ENCODE data around the gene TAF4.
"Not testable (repeated sequence)": the region's sequence is repeated elsewhere in the genome, so short reads cannot be mapped to it uniquely, and the experiment has no call there.

The TAF4 gene

DNA sequence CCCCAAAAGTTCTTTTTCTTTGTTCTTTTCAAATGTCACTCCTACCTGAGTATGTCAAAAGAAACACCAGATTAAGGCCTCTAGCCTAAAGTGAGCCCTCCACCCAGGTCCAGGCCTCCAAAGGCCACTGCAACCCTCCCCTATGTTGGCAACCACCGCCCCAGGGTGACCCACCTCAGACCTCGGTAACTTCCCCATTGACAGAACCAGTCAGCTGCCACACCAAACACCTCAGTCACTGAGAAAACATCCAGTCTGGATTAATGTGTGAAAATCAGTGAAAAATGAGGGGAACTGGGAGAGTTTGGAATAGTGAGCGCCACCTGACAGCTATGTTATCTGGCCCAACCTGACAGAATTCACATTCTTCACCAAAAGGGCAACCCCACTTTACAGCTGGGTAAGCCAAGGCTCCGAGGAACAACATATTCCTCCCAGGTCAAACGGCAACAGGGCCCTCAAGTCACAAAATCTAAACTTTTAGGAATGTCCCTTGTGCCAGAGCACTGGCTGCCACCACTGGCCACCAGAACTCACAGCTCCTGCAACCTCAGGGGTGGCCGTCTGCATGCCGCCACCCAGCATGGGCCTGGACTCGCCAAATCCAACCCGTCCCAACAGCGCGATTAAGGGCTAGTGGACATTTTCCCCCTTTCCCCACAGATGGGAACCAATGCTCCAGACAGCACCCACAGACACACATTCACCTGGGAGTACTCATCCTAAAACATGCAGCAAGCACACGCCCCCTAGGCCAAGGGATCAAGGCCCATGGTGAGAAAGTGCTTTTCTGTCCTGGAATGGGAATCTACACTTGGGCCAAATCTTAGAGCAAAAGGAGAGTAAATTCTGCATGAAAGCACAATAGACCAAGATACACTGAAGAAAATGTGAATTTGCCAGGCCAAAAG lies 4.8 kb downstream of the TAF4 start:
- H3K27ac ChIP-seq = no peak overlapping the region
- no peak overlapping the region for H3K4me3 ChIP-seq

DNA sequence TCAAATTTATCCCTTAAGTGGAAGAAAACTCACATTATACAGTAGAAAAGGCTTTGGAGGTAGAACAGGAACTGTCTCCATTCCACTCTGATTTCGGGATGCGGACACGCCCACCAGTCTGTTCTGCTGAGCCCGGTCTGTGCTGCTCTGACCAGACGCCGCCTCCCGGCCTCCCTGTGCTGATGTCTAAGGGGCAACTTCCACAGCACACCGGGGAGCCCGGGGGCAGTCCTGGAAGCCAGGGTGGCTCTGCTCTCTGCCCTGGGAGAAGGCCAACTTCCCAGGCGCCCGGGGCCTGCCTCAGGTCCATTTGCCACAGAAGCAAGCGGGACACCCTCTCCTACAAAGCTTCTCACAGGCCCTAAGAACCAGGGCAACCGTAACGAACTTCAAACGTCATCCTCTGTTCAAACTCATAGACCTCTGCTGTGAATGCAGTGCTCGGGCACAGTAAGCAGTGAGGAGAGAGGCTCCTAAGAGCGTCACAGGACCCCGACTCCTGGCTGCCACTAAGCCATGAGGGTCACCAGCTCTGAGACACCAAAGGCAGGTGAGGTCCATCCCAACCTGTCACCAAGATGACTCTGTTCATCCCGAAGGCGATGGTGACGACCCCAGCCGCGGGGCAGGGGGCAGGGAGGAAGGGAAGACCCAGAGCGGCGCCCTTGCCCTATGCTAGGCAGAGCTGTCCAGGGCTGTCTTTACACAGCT lies 5.6 kb downstream of the TAF4 start:
- H3K27ac ChIP-seq = no peak overlapping the region
- no peak overlapping the region for H3K4me3 ChIP-seq

DNA sequence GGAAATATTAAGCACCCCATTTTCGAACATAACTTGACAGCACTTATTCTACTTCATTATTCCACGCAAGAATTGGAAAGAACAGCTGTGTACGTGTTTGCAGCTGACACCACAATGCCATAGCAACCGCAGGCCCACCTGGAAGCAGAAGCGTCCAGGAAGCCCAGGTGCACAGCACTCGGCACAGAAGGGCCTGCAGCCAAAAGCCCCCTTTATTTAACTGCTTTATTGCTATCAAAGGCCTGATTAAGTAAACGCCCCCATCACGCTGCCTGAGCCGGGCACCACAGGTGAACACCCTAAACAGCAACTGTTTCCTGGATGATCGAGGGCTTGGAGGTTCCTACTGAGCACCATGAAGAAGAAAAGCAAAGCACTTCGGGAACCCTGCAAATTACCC lies 6.3 kb downstream of the TAF4 start:
- H3K27ac ChIP-seq = no peak overlapping the region
- H3K4me3 ChIP-seq = no peak overlapping the region

DNA sequence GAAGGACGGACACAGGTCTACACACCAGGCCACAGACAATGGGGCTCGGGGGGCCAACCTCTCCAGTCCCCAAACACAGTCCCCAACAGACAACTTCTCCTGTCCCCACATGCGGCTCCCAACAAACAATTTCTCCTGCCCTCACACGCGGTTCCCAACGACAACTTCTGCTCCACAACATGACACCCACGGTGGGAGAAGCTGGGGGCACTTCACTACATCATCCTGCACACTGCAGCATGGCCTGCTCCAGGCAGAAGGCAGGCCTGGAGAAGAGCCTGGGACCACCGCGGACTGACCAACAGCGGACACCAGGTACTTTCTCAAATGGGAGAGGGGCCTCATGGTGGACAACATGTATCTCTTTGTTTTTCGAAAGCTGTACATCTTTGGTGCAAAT lies 6.7 kb downstream of the TAF4 start:
- Histone ChIP-seq H3K27ac (no peak overlapping the region), H3K4me3 (no peak overlapping the region)

DNA sequence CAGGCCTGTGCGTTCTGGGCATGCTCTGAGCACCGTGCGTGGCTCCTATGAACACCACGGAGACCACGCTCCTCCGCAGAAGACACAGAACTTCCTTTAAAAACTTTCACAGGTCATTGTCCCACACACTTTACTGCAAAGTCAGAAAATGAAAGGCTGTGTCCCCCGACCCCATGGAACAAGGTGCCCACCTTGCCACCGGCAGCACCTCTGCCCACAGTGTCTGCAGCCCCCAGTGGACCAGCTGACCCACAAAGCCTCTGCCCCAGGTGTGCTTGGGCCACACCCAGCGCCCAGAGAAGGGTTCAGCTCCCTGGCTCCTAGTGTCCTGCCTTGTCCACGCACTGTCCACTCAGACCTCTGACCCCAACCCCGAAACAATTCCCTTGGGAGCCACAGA lies 8.7 kb downstream of the TAF4 start:
- H3K27ac ChIP-seq = no peak overlapping the region
- no peak overlapping the region for H3K4me3 ChIP-seq

DNA sequence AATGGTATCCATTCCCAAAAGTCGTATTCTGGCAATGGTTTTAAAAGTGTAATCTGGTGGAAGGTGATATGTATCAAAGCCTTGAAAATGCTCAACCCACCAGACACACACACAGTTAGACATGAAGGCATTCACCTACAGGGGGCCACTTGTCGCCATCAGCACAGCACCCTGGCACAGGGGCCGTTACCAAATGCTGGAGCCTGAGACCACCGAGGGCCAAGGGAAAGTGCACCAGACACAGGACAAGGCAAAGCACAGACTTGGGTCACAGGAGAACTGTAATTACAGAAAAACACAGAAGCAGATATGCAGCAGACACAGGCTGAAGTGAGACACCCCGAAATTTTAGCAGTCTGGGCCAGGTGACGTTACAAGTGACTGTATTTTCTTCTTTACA lies 9.3 kb downstream of the TAF4 start:
- H3K4me3 ChIP-seq = no peak overlapping the region
- no peak overlapping the region for H3K27ac ChIP-seq

DNA sequence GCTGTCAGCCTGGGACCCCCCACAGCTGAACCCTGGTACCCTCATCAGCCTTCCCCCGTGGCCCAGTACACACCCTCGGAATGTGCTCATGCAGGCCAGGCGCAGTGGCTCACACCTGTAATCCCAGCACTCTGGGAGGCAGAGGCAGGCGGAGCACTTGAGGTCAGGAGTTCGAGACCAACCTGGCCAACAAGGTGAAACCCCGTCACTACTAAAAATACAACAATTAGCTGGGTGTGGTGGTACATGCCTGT lies 9.9 kb downstream of the TAF4 start:
- not testable (repeated sequence) for H3K4me3 ChIP-seq, H3K27ac ChIP-seq

DNA sequence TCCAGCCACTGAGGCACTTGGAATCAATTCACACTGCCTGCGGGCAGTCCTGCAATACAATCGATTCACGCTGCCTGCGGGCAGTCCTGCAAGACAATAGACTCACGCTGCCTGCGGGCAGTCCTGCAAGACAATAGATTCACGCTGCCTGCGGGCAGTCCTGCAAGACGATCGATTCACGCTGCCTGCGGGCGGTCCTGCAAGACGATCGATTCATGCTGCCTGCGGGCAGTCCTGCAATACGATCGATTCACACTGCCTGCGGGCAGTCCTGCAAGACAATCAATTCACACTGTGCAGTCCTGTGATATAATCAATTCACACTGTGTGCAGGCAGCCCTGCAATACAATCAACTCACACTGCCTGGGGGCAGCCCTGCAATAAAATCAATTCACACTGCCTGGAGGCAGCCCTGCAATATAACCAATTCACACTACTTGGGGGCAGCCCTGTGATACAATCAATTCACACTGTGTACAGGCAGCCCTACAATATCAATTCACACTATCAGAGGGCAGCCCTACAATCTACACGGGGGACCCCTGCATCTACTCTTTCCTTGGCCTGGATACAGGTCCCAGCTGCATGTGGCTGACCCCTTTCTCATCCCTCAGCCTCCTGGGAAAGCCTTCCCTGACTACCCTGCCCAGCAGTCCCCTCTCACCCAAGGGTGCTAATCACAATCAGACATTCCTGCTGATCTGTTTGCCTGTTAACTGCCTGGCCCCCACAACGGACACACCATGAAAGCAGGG lies 10.4 kb downstream of the TAF4 start:
- Histone ChIP-seq H3K27ac (no peak overlapping the region), H3K4me3 (no peak overlapping the region)

DNA sequence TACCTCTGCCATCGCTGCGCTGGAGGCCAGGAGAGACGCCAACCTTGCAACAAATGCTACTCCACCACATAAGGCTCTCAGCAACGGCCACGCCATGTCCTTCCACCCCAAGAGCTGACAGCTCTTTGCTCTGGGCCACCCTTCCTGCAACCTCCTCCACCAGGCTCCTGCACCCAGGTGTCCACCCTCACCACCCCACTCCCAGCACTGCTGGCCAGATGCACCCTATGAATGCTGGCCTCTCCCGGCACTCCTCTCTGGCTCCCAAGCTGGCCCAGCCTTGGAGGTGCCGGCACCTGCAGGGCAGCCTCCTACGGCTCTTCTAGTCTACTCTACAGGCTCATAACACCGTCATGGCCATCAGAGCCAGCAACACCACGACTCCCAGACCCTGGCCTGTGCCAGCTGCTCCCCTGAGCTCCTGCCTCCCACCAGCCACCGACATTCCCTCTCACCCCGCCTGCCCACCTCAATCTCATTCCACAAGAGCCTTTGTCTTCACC lies 11.2 kb downstream of the TAF4 start:
- no peak overlapping the region for H3K27ac ChIP-seq

DNA sequence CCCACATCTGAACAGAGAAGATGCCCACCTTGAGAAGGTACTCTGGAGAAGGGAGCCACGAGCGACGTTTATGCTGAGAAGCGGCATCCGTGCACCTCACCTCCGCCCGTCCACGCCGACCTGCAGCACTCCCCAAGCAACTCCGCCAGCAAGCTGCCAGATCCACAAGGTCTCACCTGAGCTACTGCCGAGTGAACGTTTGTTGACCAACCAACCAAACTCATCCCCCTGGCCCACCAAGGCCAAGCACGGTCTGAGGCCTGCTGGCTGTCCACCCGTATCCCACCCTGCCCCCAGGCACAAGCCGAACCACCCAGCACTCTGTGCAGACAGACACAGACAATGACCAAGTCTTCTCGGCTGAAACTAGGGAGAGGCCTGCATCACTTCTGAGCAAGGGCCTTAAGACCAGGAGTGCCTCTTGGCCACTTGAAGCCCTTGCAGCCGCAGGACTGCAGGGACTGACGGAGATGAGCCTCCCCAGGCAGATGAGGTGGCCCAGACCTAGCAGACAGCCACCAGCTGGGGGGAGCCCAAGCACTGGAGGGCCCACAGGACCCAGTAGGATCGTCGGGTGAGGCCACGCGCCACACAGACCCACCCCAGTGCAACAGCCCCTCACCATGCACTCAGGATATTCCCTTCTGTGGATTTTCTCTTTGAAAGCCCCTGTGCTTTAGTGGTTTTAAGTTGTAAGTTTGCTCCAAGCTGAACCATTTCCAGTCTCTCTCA lies 12.1 kb downstream of the TAF4 start:
- no peak overlapping the region for H3K27ac ChIP-seq

More for the DNA sequence above, 11.2 kb downstream of the TAF4 start:
- H3K4me3 ChIP-seq = no peak overlapping the region

DNA sequence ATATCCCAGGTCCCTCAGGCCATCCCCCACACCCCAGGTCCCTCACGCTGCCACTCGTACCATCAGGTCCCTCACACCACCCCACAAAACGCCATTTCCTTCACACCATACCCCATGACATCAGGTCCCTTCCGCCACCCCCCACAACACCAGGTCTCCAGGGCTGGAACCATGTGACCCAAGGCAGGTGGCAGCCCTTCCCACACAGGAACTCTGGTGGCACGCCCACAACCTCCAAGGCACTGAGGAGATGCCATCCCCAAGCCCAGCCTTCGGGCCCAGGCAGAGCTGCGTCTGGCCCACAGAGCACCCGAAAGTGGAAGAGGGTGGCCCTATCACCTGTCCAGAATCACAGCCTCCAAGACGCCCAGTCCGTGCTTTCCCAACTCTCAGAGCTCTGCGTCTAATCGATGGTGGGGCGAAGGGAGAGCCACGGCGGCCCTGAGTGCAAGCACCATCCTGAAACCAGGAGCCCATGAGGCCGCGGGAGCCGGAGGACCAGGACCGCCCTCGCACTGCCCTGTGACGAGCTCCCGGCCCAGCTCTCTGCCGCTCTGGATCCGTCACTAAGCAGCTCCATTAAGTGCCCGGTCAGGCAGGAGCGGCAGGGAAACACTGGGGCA lies 12.7 kb downstream of the TAF4 start:
- no peak overlapping the region for H3K4me3 ChIP-seq
- H3K27ac ChIP-seq = no peak overlapping the region

More for the DNA sequence above, 12.1 kb downstream of the TAF4 start:
- no peak overlapping the region for H3K4me3 ChIP-seq

DNA sequence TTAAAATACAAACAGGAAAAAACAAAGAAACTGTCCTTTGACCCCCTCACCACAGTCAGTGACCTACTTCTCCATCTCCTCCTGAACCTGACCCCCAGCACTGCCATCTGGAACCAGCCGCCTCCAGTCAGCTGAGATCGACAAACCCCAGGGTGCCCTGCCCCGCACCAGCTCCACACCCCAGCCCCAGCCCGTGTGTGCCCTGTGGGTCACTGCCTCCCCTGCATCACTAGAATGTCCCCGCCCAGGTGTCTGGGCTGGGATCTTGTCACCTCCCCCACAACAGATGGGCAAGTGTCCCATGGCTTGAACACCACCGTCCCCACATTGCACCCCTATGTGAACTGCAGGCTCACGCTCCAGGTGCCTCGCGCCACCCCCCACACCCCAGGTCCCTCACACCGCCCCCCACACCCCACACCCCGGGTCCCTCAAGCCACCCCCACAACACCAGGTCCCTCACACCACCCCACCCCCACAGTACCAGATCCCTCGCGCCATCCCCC lies 13.3 kb downstream of the TAF4 start:
- Histone ChIP-seq H3K27ac (no peak overlapping the region), H3K4me3 (no peak overlapping the region)

DNA sequence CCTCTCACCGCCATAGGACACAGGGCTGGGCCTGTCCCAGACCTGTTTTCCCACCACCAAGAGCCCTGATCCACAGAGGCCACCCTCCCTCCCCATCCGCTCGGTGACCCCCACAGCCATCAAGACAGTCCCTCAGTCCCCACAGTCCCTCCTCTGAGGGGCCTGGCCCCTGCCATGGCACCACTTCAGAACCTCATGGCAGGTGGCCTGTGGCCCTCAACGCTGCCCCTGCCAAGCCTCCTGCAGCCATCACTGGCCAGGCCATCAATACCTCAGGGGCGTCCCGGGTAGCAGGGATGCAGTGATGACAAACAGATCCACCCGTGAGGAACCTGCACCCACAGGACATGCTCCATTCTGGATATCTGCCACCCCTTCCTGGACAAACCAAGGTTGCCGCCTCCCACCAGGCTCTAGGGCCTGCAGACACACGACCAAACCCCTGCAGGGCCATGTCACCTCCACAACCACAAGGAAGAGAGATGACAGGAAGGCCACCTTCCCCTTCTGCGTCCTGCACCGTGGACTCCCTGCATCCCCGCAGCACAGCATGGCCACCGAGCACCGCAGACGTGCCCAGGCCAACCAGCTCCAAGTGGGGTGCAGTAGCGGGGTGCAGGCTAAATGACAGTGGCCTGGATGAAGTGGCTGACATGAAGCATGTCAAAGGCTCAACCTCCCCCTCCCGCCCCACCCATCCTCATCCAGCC lies 14.0 kb downstream of the TAF4 start:
- Histone ChIP-seq H3K4me3 (no peak overlapping the region), H3K27ac (no peak overlapping the region)

DNA sequence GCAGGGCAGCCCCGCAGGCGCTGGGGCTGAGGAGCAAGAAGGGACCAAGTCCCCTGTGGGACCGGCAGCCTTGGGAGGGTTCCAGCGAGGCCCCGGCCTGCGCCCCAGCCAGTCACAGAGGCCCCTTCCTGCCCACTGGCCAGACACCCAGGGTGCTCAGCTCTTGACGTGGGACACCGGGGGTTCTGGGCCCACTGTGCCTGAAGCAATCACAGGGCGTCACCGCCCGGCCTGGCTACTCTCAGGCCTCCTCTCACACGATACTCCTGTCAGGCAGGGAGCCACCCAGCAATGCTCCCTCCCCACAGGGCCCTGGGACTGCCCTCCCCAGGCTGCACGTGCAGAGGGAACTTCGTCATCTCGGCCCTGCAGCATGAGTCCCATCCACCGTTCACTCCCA lies 14.5 kb downstream of the TAF4 start:
- Histone ChIP-seq H3K27ac (no peak overlapping the region), H3K4me3 (no peak overlapping the region)

DNA sequence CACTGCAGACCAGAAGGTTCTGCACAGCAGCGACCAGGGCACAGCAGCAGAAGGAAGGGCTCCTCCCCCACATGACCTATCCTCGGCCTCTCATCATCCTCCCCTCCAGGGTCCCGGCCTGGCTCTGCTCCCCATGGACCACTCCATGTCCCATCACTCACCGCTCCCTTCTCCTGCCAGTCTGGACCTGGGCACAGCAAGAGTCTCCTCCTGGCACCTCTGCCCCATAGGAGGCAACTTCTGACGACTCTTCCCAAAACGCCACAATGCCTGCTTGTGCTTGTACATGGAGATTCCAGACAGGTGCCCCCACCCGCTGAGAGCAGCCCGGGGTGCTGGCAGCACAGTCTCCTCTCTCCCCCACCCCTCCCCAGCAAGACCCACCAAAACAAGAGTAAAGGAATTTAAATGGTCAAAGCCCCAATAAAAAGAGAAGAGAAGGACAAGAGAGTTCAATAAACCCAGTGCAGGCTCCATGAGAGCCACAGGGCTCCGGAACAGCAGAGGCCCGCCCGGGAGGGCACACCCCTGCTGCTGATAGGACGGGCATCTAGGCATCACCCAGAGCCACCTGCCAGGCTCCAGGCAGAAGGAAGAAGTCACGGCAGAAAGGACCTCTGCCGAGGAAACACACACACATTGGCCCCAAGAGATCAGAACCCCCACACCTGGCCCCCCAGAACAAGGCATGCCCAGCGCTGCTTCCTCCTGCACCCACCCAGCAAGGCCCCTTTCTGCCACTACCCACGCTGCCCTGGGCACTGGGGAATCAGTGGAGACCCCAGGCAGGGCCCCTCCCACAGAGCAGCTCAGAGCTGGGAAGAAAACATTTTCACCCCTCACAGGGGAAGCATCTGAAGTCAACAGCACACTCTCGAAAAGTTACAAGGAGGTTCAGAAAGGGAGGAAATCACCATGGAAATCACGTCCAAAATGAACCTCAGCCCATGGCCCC lies 15.2 kb downstream of the TAF4 start:
- Histone ChIP-seq H3K27ac (no peak overlapping the region), H3K4me3 (no peak overlapping the region)

DNA sequence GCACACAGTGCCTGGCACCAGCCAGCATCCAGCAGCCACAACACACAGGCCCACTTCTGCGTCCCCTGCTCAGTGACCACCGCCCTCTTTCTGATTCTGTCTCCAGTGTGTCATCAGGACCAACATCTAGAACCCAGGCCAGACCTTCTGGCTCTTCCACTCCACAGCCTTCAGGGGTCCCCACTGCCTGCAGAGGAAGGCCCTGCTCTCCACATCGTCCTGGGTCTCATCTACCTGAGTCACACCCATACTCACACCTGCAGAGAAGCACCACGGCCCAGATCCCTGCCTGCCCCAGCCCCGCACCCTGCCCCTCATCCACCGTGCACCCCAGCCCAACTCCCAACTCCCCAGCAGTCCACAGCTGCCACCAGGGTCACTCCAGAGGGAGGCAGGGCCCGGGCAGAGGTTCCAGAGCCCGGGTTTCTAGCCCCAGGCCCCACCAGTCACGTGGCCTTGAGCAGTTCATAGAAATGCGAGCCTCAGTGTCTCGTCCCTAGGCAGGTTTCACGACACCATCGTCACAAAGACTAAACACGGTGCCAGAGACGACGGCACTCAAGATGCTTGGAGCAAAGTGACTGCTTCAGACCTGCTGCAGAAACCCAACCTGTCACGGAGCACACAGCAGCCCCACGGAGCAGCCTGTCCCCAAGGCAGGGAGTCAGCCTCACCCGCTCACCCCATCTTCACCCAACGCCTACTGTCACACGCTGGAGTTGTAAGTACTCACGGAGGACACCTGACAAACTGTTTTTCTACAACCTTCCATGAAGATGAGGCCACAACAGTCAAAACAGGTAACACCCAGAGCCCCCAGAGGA lies 16.1 kb downstream of the TAF4 start:
- Histone ChIP-seq H3K4me3 (no peak overlapping the region), H3K27ac (no peak overlapping the region)

DNA sequence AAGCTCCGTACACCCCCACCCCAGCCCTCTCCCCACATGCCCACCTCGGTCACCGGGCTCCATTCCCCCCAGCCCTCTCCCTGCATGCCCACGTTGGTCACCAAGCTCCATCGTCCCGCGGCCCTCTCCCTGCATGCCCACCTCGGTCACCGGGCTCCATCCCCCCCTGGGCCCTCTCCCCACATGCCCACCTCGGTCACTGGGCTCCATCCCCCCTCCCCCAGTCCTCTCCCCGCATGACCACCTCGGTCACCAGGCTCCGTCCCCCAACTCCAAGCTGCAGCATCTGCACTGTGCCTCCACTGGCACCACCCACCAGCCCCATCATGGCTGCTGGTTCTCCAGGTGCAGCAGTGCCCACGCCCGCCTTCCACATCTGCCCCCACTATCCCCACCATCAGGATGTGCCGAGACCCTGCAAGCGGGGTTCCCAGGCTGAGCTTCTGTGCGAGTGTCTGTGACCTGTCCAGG lies 16.8 kb downstream of the TAF4 start:
- no peak overlapping the region for H3K4me3 ChIP-seq

More for the DNA sequence above, 16.8 kb downstream of the TAF4 start:
- no peak overlapping the region for H3K27ac ChIP-seq
